ENCODE data around the gene PLXDC1. TPM values are rescaled to one million over a fixed set of nuclear protein-coding genes. Genes with fewer than 3 reads are reported as not detected.

The PLXDC1 gene
- polyA plus RNA-seq, 1 experiment: 1.9 TPM

- ChIA-PET CTCF (no interaction called here), POLR2A (no interaction called here)
- TF ChIP-seq CTCF (IDR thresholded peaks at IDR 0.05; ENCODE audit: low read depth, low read length): no peak
- no peak overlapping the region for H3K27ac ChIP-seq (ENCODE audit: low read depth, low read length)
- H3K27me3 ChIP-seq (ENCODE audit: control insufficient read depth, insufficient read depth, low read length): no peaks in the 10 kb centered on the region
- H3K4me3 ChIP-seq (ENCODE audit: low read depth, low read length): no peak overlapping the region
- no peaks in the 10 kb centered on the region; the same call in 1 of the 2 replicates for H3K9me3 ChIP-seq (ENCODE audit: control insufficient read depth, insufficient read depth, low read length)
- no peak for DNase-seq (ENCODE audit: low read depth, low spot score)
Measured at GRCh38 chr17:39016193-39017153, 135.0 kb downstream of the PLXDC1 start.

- CTCF ChIA-PET: no interaction called here
- TF ChIP-seq CTCF (IDR thresholded peaks at IDR 0.05; ENCODE audit: low read depth, low read length): no peak
- Histone ChIP-seq H3K9me3 (ENCODE audit: control insufficient read depth, insufficient read depth, low read length) (no peaks in the 10 kb centered on the region; the same call in 1 of the 2 replicates), H3K4me3 (ENCODE audit: low read depth, low read length) (no peak overlapping the region), H3K27me3 (ENCODE audit: control insufficient read depth, insufficient read depth, low read length) (no peaks in the 10 kb centered on the region), H3K27ac (ENCODE audit: low read depth, low read length) (no peak overlapping the region)
- no peak for DNase-seq (ENCODE audit: low read depth, low spot score)
- POLR2A ChIA-PET: no interaction called here
Measured at GRCh38 chr17:39015546-39015935, 135.9 kb downstream of the PLXDC1 start.

GRCh38 chr17:39014795-39015545 lies 136.5 kb downstream of the PLXDC1 start:
- peaks cover under 1% of the 10 kb centered on the region for H3K27me3 ChIP-seq (ENCODE audit: control insufficient read depth, insufficient read depth, low read length)
- H3K4me3 ChIP-seq (ENCODE audit: low read depth, low read length): no peak overlapping the region
- H3K9me3 ChIP-seq (ENCODE audit: control insufficient read depth, insufficient read depth, low read length): no peaks in the 10 kb centered on the region; the same call in 1 of the 2 replicates
- no peak for DNase-seq (ENCODE audit: low read depth, low spot score)
- no peak for TF ChIP-seq CTCF (IDR thresholded peaks at IDR 0.05; ENCODE audit: low read depth, low read length)
- CTCF ChIA-PET: interaction anchor here (0.9 to 2.7 kb wide), 2 partner anchors 32 to 138 kb away, joined by 3 to 8 read pairs; no protein-coding TSS in a partner anchor
- H3K27ac ChIP-seq (ENCODE audit: low read depth, low read length): no peak overlapping the region
- POLR2A ChIA-PET: no interaction called here

- Histone ChIP-seq H3K27ac (ENCODE audit: low read depth, low read length) (no peak overlapping the region), H3K27me3 (ENCODE audit: control insufficient read depth, insufficient read depth, low read length) (peaks cover 7% of the 10 kb centered on the region), H3K9me3 (ENCODE audit: control insufficient read depth, insufficient read depth, low read length) (no peaks in the 10 kb centered on the region; the same call in 1 of the 2 replicates), H3K4me3 (ENCODE audit: low read depth, low read length) (no peak overlapping the region)
- TF ChIP-seq CTCF (IDR thresholded peaks at IDR 0.05; ENCODE audit: low read depth, low read length): no peak
- ChIA-PET CTCF (interaction anchor here (0.9 to 2.7 kb wide), 2 partner anchors 32 to 139 kb away, joined by 3 to 8 read pairs; no protein-coding TSS in a partner anchor), POLR2A (interaction anchor here (0.5 kb wide), 1 partner anchor 1126 kb away, joined by 3 read pairs; the partner anchor contains the start of gene CASC3)
- peak; percentile 21 for DNase-seq (ENCODE audit: low read depth, low spot score)
Measured at GRCh38 chr17:39014044-39014794, 137.2 kb downstream of the PLXDC1 start.

Small RNAs within 50 kb of the gene (small RNA-seq; reads per million reads assigned to genes)
- gene AC091178.1 (ENCODE audit: insufficient read length, low read depth): not detected

Other genes starting within 250 kb of the PLXDC1 start
- gene FBXO47, start 184.2 kb downstream of the PLXDC1 start, polyA plus RNA-seq (2011; rRNA removed): not detected in 2 replicates
- not detected in 2 replicates for gene ARL5C, start 14.5 kb upstream of the PLXDC1 start, polyA plus RNA-seq (2011; rRNA removed)
- gene CACNB1, start 46.0 kb upstream of the PLXDC1 start, polyA plus RNA-seq (2011; rRNA removed): 3.2 and 3.7 TPM in 2 replicates
- gene RPL19, start 48.6 kb upstream of the PLXDC1 start, polyA plus RNA-seq (2011; rRNA removed): 1,791 and 1,924 TPM in 2 replicates
- gene STAC2, start 74.3 kb upstream of the PLXDC1 start, polyA plus RNA-seq (2011; rRNA removed): 0.04 TPM in 1 of 2 replicates, not detected in the other
- 5.7 and 6.7 TPM in 2 replicates for gene FBXL20, start 250.0 kb upstream of the PLXDC1 start, polyA plus RNA-seq (2011; rRNA removed)